GM23338 (cell line): ENCODE data around the gene NFATC1. TPM values are rescaled to one million over a fixed set of nuclear protein-coding genes. Genes with fewer than 3 reads are reported as not detected.

ENCODE experiments used
- ATAC-seq: fragments of 200-7000 bp; cut with Tn5 transposase; 3 replicates; pipeline ENCODE4 v1.9.1; 2020
- DNase-seq: peaks from one replicate; pipeline ENCODE4 v3.0.0-alpha.2; 2015; ENCODE audit warnings: low spot score
- H2AFZ ChIP-seq: fragments of 200-600 bp; sonication (generic); 2 replicates; pipeline ENCODE4 v1.8.0; 2016; ENCODE audit warnings: antibody characterized with exemption, mild to moderate bottlenecking, moderate library complexity
- H3F3A ChIP-seq: fragments of 200-600 bp; sonication (generic); replicated peaks from 2 replicates; pipeline ENCODE4 v1.8.0; 2017; ENCODE audit warnings: antibody characterized with exemption, mixed run types, low read depth
- H3K27ac ChIP-seq: fragments of 200-600 bp; sonication (generic); 2 replicates; pipeline ENCODE4 v1.6.1; 2016; ENCODE audit warnings: low read depth
- H3K27me3 ChIP-seq: fragments of 200-600 bp; sonication (generic); 2 replicates; pipeline ENCODE4 v1.8.0; 2016; ENCODE audit warnings: mild to moderate bottlenecking, mixed run types, moderate library complexity; ENCODE audit not compliant: insufficient read depth
- H3K36me3 ChIP-seq: fragments of 200-600 bp; sonication (generic); 2 replicates; pipeline ENCODE4 v1.8.0; 2016; ENCODE audit warnings: mild to moderate bottlenecking; ENCODE audit not compliant: insufficient read depth
- H3K4me1 ChIP-seq: fragments of 200-600 bp; sonication (generic); 2 replicates; pipeline ENCODE4 v1.8.0; 2016; ENCODE audit warnings: mild to moderate bottlenecking, moderate library complexity; ENCODE audit not compliant: insufficient read depth
- H3K4me2 ChIP-seq: fragments of 200-600 bp; sonication (generic); 2 replicates; pipeline ENCODE4 v1.7.1; 2017; ENCODE audit warnings: mixed run types
- H3K4me3 ChIP-seq: fragments of 200-600 bp; sonication (generic); 2 replicates; pipeline ENCODE4 v1.6.1; 2016; ENCODE audit warnings: mixed run types
- H3K79me2 ChIP-seq: fragments of 200-600 bp; sonication (generic); replicated peaks from 2 replicates; pipeline ENCODE4 v1.8.0; 2017; ENCODE audit warnings: mild to moderate bottlenecking; ENCODE audit not compliant: insufficient read depth
- H3K9me2 ChIP-seq: fragments of 200-600 bp; sonication (generic); 2 replicates; pipeline ENCODE4 v1.8.0; 2017; ENCODE audit not compliant: insufficient read depth
- H4K20me1 ChIP-seq: fragments of 200-600 bp; sonication (generic); replicated peaks from 2 replicates; pipeline ENCODE4 v1.8.0; 2017; ENCODE audit warnings: mild to moderate bottlenecking; ENCODE audit not compliant: insufficient read depth
- H3K27ac Mint-ChIP-seq: 2 replicates; pipeline ENCODE4 v1.8.0; 2020; ENCODE audit warnings: inconsistent platforms, mild to moderate bottlenecking, moderate library complexity, mixed read lengths
- H3K27me3 Mint-ChIP-seq: 3 replicates; pipeline ENCODE4 v1.8.0; 2022; ENCODE audit warnings: low read depth, mild to moderate bottlenecking, moderate library complexity, mixed read lengths, inconsistent platforms; ENCODE audit not compliant: insufficient read depth, poor library complexity
- H3K36me3 Mint-ChIP-seq: 3 replicates; pipeline ENCODE4 v1.8.0; 2021; ENCODE audit warnings: low read depth, mild to moderate bottlenecking, inconsistent platforms, moderate library complexity, mixed read lengths
- H3K4me1 Mint-ChIP-seq: 3 replicates; pipeline ENCODE4 v1.8.0; 2020; ENCODE audit warnings: mild to moderate bottlenecking, inconsistent platforms, mixed read lengths
- H3K4me3 Mint-ChIP-seq: 3 replicates; pipeline ENCODE4 v1.8.0; 2021; ENCODE audit warnings: moderate library complexity, mild to moderate bottlenecking, inconsistent platforms, mixed read lengths
- H3K9me3 Mint-ChIP-seq: 3 replicates; pipeline ENCODE4 v1.8.0; 2020; ENCODE audit warnings: moderate library complexity, mild to moderate bottlenecking, inconsistent platforms, mixed read lengths
- CREB1 ChIP-seq: fragments of 250-450 bp; sonication (Bioruptor Pico); IDR thresholded peaks from 2 replicates; pipeline ENCODE4 v1.5.0; 2020; ENCODE audit warnings: low read depth, mild to moderate bottlenecking, moderate library complexity
- EZH2 ChIP-seq: fragments of 200-600 bp; sonication (generic); IDR thresholded peaks from one replicate; pipeline ENCODE4 v1.8.0; 2017; ENCODE audit warnings: antibody characterized with exemption, mild to moderate bottlenecking, low read depth; ENCODE audit not compliant: unreplicated experiment
- EZH2phosphoT487 ChIP-seq: fragments of 200-600 bp; sonication (generic); IDR thresholded peaks from one replicate; pipeline ENCODE4 v1.8.1; 2018; ENCODE audit warnings: antibody characterized with exemption; ENCODE audit not compliant: unreplicated experiment
- JUNB ChIP-seq: IDR thresholded peaks from one replicate; pipeline ENCODE4 v1.6.1; 2016; ENCODE audit warnings: antibody characterized with exemption; ENCODE audit not compliant: unreplicated experiment
- NANOG ChIP-seq: IDR thresholded peaks from 2 replicates; pipeline ENCODE4 v1.6.1; 2016; ENCODE audit warnings: antibody characterized with exemption, borderline replicate concordance
- POLR2AphosphoS5 ChIP-seq: IDR thresholded peaks from 2 replicates; pipeline ENCODE4 v1.6.1; 2016; ENCODE audit warnings: antibody characterized with exemption, low read depth
- STAT1 ChIP-seq: IDR thresholded peaks from one replicate; pipeline ENCODE4 v1.6.1; 2016; ENCODE audit warnings: antibody characterized with exemption; ENCODE audit not compliant: unreplicated experiment
- ZNF114 ChIP-seq: fragments of 250-450 bp; sonication (Bioruptor Pico); IDR thresholded peaks from 2 replicates; pipeline ENCODE4 v1.5.0; 2020; ENCODE audit warnings: mild to moderate bottlenecking, moderate library complexity
- ZNF331 ChIP-seq: fragments of 250-450 bp; sonication (Bioruptor Pico); IDR thresholded peaks from 2 replicates; pipeline ENCODE4 v1.5.0; 2020; ENCODE audit warnings: low read depth, mild to moderate bottlenecking, moderate library complexity
- polyA plus RNA-seq: library from polyadenylated mRNA; unstranded; fragments of >200 nt; fragmentation: Nextera tagmentation; extraction: Ambion mirVana; gene quantifications from 2 replicates; pipeline ENCODE4 v1.2.1, GENCODE V29; 2016
- total RNA-seq: library from RNA; depleted of rRNA; stranded (reverse); fragments of >200 nt; shearing (Covaris generic); gene quantifications from 2 replicates; pipeline ENCODE4 v1.2.3, GENCODE V29; 2014
- TF ChIP-seq, protein P1 (sequence below): fragments of 250-450 bp; sonication (Bioruptor Pico); IDR thresholded peaks from 2 replicates; pipeline ENCODE4 v1.5.0; 2020; ENCODE audit warnings: mild to moderate bottlenecking, moderate library complexity
- TF ChIP-seq, protein P2 (sequence below): IDR thresholded peaks from one replicate; pipeline ENCODE4 v1.6.1; 2018; ENCODE audit warnings: antibody characterized with exemption; ENCODE audit not compliant: unreplicated experiment
- TF ChIP-seq, protein P3 (sequence below), 2 experiments: fragments of 200-600 bp in 1 of 2; sonication (generic) in 1 of 2; conservative IDR thresholded peaks; 2 replicates each; pipeline versions ENCODE4 v1.5.1 to v1.6.1; 2016 to 2017; ENCODE audit warnings: antibody characterized with exemption in 2 of 2, low read depth in 2 of 2, mild to moderate bottlenecking in 2 of 2, moderate library complexity in 1 of 2
- TF ChIP-seq, protein P4 (sequence below): IDR thresholded peaks from 2 replicates; pipeline ENCODE4 v1.6.1; 2016; ENCODE audit warnings: antibody characterized with exemption

The NFATC1 gene
- total and polyA plus RNA-seq, 2 experiments from 2014 or later: 3.9 to 6.4 TPM

DNA sequence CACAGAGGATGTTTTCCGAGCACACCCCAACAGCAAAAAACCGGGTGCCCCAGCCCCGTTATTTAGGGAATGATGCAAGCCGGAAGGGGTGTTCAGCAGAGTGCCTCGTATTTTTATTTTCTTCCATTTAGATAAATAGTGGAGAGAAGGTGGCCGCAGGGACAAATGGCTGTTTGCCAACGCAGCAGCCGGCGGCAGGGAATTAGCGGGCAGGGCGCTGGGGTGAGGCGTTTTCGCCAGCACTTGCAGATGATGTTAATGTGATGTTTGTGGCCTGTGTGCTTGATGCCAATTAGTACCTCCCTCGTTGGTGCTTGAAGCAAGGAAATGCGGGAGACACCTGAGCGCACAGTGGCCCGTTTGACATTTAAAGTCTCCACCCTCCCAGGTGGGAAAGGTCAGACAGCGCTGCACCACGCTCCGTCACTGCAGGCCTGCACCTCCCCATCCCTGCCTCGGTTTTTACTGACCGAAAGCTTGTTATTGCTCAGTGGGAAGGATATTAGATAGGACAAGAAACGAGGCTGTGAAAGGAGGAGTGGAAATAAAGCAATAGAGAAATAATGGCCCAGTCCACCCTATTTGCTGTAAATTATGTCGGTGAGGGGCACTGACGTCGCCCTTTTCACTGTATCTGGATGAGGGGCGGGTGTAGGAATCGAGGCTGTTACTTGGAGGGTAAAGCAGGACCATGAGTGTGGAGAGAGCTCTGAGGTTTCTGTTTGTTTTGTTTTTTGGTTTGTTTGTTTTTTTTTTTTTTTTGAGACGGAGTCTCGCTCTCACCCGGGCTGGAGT is 39.1 kb downstream of the NFATC1 start:
- no peaks in the 10 kb centered on the region for H4K20me1 ChIP-seq
- no peaks in the 10 kb centered on the region for H3K36me3 Mint-ChIP-seq

More for the DNA sequence above, 39.1 kb downstream of the NFATC1 start:
- Histone ChIP-seq H2AFZ (no peak overlapping the region), H3K27ac (no peak overlapping the region), H3K79me2 (no peaks in the 10 kb centered on the region), H3K4me1 (no peaks in the 10 kb centered on the region), H3F3A (no peaks in the 10 kb centered on the region), H3K36me3 (no peaks in the 10 kb centered on the region), H3K4me3 (no peak overlapping the region), H3K9me2 (no peaks in the 10 kb centered on the region), H3K4me2 (no peak overlapping the region), H3K27me3 (no peaks in the 10 kb centered on the region)
- no peak overlapping the region for H3K4me3 Mint-ChIP-seq
- H3K9me3 Mint-ChIP-seq: no peaks in the 10 kb centered on the region
- peaks cover 10% of the 10 kb centered on the region for H3K27me3 Mint-ChIP-seq
- H3K27ac Mint-ChIP-seq: peak overlapping the region; percentile 27; the same call in 1 of the 2 replicates
- ATAC-seq (no peak), DNase-seq (no peak)
- H3K4me1 Mint-ChIP-seq: no peaks in the 10 kb centered on the region
- TF ChIP-seq STAT1: no peak
- TF ChIP-seq, protein P1, sequence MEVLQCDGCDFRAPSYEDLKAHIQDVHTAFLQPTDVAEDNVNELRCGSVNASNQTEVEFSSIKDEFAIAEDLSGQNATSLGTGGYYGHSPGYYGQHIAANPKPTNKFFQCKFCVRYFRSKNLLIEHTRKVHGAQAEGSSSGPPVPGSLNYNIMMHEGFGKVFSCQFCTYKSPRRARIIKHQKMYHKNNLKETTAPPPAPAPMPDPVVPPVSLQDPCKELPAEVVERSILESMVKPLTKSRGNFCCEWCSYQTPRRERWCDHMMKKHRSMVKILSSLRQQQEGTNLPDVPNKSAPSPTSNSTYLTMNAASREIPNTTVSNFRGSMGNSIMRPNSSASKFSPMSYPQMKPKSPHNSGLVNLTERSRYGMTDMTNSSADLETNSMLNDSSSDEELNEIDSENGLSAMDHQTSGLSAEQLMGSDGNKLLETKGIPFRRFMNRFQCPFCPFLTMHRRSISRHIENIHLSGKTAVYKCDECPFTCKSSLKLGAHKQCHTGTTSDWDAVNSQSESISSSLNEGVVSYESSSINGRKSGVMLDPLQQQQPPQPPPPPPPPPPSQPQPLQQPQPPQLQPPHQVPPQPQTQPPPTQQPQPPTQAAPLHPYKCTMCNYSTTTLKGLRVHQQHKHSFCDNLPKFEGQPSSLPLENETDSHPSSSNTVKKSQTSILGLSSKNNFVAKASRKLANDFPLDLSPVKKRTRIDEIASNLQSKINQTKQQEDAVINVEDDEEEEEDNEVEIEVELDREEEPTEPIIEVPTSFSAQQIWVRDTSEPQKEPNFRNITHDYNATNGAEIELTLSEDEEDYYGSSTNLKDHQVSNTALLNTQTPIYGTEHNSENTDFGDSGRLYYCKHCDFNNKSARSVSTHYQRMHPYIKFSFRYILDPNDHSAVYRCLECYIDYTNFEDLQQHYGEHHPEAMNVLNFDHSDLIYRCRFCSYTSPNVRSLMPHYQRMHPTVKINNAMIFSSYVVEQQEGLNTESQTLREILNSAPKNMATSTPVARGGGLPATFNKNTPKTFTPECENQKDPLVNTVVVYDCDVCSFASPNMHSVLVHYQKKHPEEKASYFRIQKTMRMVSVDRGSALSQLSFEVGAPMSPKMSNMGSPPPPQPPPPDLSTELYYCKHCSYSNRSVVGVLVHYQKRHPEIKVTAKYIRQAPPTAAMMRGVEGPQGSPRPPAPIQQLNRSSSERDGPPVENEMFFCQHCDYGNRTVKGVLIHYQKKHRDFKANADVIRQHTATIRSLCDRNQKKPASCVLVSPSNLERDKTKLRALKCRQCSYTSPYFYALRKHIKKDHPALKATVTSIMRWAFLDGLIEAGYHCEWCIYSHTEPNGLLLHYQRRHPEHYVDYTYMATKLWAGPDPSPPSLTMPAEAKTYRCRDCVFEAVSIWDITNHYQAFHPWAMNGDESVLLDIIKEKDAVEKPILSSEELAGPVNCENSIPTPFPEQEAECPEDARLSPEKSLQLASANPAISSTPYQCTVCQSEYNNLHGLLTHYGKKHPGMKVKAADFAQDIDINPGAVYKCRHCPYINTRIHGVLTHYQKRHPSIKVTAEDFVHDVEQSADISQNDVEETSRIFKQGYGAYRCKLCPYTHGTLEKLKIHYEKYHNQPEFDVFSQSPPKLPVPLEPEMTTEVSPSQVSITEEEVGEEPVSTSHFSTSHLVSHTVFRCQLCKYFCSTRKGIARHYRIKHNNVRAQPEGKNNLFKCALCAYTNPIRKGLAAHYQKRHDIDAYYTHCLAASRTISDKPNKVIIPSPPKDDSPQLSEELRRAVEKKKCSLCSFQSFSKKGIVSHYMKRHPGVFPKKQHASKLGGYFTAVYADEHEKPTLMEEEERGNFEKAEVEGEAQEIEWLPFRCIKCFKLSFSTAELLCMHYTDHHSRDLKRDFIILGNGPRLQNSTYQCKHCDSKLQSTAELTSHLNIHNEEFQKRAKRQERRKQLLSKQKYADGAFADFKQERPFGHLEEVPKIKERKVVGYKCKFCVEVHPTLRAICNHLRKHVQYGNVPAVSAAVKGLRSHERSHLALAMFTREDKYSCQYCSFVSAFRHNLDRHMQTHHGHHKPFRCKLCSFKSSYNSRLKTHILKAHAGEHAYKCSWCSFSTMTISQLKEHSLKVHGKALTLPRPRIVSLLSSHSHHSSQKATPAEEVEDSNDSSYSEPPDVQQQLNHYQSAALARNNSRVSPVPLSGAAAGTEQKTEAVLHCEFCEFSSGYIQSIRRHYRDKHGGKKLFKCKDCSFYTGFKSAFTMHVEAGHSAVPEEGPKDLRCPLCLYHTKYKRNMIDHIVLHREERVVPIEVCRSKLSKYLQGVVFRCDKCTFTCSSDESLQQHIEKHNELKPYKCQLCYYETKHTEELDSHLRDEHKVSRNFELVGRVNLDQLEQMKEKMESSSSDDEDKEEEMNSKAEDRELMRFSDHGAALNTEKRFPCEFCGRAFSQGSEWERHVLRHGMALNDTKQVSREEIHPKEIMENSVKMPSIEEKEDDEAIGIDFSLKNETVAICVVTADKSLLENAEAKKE (CRISPR knock-in tag): no peak
- TF ChIP-seq, protein P2, sequence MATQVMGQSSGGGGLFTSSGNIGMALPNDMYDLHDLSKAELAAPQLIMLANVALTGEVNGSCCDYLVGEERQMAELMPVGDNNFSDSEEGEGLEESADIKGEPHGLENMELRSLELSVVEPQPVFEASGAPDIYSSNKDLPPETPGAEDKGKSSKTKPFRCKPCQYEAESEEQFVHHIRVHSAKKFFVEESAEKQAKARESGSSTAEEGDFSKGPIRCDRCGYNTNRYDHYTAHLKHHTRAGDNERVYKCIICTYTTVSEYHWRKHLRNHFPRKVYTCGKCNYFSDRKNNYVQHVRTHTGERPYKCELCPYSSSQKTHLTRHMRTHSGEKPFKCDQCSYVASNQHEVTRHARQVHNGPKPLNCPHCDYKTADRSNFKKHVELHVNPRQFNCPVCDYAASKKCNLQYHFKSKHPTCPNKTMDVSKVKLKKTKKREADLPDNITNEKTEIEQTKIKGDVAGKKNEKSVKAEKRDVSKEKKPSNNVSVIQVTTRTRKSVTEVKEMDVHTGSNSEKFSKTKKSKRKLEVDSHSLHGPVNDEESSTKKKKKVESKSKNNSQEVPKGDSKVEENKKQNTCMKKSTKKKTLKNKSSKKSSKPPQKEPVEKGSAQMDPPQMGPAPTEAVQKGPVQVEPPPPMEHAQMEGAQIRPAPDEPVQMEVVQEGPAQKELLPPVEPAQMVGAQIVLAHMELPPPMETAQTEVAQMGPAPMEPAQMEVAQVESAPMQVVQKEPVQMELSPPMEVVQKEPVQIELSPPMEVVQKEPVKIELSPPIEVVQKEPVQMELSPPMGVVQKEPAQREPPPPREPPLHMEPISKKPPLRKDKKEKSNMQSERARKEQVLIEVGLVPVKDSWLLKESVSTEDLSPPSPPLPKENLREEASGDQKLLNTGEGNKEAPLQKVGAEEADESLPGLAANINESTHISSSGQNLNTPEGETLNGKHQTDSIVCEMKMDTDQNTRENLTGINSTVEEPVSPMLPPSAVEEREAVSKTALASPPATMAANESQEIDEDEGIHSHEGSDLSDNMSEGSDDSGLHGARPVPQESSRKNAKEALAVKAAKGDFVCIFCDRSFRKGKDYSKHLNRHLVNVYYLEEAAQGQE: no peak
- TF ChIP-seq, protein P3, sequence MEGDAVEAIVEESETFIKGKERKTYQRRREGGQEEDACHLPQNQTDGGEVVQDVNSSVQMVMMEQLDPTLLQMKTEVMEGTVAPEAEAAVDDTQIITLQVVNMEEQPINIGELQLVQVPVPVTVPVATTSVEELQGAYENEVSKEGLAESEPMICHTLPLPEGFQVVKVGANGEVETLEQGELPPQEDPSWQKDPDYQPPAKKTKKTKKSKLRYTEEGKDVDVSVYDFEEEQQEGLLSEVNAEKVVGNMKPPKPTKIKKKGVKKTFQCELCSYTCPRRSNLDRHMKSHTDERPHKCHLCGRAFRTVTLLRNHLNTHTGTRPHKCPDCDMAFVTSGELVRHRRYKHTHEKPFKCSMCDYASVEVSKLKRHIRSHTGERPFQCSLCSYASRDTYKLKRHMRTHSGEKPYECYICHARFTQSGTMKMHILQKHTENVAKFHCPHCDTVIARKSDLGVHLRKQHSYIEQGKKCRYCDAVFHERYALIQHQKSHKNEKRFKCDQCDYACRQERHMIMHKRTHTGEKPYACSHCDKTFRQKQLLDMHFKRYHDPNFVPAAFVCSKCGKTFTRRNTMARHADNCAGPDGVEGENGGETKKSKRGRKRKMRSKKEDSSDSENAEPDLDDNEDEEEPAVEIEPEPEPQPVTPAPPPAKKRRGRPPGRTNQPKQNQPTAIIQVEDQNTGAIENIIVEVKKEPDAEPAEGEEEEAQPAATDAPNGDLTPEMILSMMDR (conservative IDR thresholded peaks at IDR 0.05; ENCODE audit: low read depth in 2 of 2): no peak
- TF ChIP-seq POLR2AphosphoS5: no peak
- TF ChIP-seq CREB1 (CRISPR knock-in tag): no peak
- no peak for TF ChIP-seq EZH2
- TF ChIP-seq EZH2phosphoT487: no peak
- TF ChIP-seq ZNF114 (CRISPR knock-in tag): no peak
- TF ChIP-seq, protein P4, sequence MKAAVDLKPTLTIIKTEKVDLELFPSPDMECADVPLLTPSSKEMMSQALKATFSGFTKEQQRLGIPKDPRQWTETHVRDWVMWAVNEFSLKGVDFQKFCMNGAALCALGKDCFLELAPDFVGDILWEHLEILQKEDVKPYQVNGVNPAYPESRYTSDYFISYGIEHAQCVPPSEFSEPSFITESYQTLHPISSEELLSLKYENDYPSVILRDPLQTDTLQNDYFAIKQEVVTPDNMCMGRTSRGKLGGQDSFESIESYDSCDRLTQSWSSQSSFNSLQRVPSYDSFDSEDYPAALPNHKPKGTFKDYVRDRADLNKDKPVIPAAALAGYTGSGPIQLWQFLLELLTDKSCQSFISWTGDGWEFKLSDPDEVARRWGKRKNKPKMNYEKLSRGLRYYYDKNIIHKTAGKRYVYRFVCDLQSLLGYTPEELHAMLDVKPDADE: no peak
- no peak for TF ChIP-seq ZNF331 (CRISPR knock-in tag)
- no peak for TF ChIP-seq JUNB
- TF ChIP-seq NANOG: no peak
